ENCODE measurements around the gene MYH11.

DNA sequence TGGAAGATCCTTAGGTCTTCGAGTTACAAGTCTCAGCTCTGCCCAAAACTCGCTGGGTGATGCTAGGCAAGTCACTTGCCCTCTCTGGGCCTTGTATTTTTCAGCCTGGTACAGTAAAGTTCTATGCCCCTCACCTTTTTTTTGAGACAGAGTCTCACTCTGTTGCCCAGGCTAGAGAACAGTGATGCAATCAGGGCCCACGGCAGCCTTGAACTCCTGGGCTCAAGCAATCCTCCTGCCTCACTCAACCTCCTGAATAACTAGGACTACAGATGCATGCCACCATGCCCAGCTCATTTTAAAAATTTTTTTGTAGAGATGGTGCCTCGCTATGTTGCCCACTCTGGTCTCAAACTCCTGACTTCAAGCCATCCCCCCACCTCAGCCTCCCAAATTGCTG lies 3.8 kb downstream of the MYH11 start:
- TF ChIP-seq CTCF (IDR thresholded peaks at IDR 0.05; ENCODE audit: low read length), result no peak
- no peak for TF ChIP-seq EZH2 (IDR thresholded peaks at IDR 0.05; ENCODE audit: borderline replicate concordance, low read length)

Measured in OCI-LY1 (cell line).